Measurements from ENCODE around the gene ETNK2. TPM values are rescaled to one million over a fixed set of nuclear protein-coding genes. Genes with fewer than 3 reads are reported as not detected.

ETNK2 gene
- total and polyA plus RNA-seq, 4 donors: 24.5 to 119 (median 78.8) TPM

DNA sequence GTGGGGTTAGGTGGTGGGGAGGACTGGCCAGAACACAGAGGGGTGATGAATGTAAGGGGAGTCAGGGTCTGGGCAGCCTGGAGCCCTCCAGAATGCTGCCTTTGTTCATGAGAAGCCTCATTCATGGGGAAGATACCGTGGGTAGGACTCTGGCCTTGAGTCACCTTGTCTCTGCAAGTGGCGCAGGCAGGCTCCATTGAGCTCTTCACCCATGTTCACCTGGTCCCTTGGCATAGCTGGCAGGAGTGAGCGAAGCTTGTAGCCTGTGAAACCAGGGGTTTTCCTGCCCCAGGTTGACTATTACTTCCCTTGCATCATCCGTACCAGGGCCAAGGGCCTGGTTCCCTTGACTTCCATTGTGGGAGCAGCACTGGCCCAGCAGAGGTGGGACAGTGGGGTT lies 53.2 kb downstream of the ETNK2 start:
- Histone ChIP-seq H3K9ac (ENCODE audit: low read depth in 1 of 2, low read length in 2 of 2) (no peak overlapping the region), H3K9me3 (ENCODE audit: control insufficient read depth in 4 of 4, low read length in 3 of 4) (no peaks in the 10 kb centered on the region), H3K4me3 (ENCODE audit: low read depth in 1 of 3, low read length in 3 of 3) (no peak overlapping the region), H3K27ac (ENCODE audit: low read depth in 1 of 2, low read length in 2 of 2) (no peak overlapping the region), H3K36me3 (ENCODE audit: control insufficient read depth in 4 of 4, insufficient read depth in 3 of 4, low read depth in 1 of 4, low read length in 3 of 4) (no peaks in the 10 kb centered on the region), H3K27me3 (ENCODE audit: control insufficient read depth in 4 of 4, insufficient read depth in 4 of 4, low read length in 3 of 4) (no peaks in the 10 kb centered on the region), H3K4me1 (ENCODE audit: control insufficient read depth in 4 of 4, insufficient read depth in 4 of 4, low read length in 3 of 4) (peaks cover 14 to 48% (median 29%) of the 10 kb centered on the region in 4 donors)
- no peak for DNase-seq (ENCODE audit: low spot score)
- WGBS: 84% methylated on average over 4 of the region's 4 CpGs
- no peak for TF ChIP-seq JUND (IDR thresholded peaks at IDR 0.05)
- TF ChIP-seq, protein P1, sequence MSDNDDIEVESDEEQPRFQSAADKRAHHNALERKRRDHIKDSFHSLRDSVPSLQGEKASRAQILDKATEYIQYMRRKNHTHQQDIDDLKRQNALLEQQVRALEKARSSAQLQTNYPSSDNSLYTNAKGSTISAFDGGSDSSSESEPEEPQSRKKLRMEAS (IDR thresholded peaks at IDR 0.05): no peak
- no peak for TF ChIP-seq HNF4G (IDR thresholded peaks at IDR 0.05)
- TF ChIP-seq TAF1 (conservative IDR thresholded peaks at IDR 0.05): no peak
- TF ChIP-seq HNF4A (conservative IDR thresholded peaks at IDR 0.05): no peak
- TF ChIP-seq EGR1 (IDR thresholded peaks at IDR 0.05; ENCODE audit: low read depth in 2 of 2): no peak
- no peak for TF ChIP-seq SP1 (IDR thresholded peaks at IDR 0.05)
- TF ChIP-seq, protein P2, sequence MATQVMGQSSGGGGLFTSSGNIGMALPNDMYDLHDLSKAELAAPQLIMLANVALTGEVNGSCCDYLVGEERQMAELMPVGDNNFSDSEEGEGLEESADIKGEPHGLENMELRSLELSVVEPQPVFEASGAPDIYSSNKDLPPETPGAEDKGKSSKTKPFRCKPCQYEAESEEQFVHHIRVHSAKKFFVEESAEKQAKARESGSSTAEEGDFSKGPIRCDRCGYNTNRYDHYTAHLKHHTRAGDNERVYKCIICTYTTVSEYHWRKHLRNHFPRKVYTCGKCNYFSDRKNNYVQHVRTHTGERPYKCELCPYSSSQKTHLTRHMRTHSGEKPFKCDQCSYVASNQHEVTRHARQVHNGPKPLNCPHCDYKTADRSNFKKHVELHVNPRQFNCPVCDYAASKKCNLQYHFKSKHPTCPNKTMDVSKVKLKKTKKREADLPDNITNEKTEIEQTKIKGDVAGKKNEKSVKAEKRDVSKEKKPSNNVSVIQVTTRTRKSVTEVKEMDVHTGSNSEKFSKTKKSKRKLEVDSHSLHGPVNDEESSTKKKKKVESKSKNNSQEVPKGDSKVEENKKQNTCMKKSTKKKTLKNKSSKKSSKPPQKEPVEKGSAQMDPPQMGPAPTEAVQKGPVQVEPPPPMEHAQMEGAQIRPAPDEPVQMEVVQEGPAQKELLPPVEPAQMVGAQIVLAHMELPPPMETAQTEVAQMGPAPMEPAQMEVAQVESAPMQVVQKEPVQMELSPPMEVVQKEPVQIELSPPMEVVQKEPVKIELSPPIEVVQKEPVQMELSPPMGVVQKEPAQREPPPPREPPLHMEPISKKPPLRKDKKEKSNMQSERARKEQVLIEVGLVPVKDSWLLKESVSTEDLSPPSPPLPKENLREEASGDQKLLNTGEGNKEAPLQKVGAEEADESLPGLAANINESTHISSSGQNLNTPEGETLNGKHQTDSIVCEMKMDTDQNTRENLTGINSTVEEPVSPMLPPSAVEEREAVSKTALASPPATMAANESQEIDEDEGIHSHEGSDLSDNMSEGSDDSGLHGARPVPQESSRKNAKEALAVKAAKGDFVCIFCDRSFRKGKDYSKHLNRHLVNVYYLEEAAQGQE (IDR thresholded peaks at IDR 0.05): no peak
- TF ChIP-seq, protein P3, sequence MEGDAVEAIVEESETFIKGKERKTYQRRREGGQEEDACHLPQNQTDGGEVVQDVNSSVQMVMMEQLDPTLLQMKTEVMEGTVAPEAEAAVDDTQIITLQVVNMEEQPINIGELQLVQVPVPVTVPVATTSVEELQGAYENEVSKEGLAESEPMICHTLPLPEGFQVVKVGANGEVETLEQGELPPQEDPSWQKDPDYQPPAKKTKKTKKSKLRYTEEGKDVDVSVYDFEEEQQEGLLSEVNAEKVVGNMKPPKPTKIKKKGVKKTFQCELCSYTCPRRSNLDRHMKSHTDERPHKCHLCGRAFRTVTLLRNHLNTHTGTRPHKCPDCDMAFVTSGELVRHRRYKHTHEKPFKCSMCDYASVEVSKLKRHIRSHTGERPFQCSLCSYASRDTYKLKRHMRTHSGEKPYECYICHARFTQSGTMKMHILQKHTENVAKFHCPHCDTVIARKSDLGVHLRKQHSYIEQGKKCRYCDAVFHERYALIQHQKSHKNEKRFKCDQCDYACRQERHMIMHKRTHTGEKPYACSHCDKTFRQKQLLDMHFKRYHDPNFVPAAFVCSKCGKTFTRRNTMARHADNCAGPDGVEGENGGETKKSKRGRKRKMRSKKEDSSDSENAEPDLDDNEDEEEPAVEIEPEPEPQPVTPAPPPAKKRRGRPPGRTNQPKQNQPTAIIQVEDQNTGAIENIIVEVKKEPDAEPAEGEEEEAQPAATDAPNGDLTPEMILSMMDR (IDR thresholded peaks at IDR 0.05; ENCODE audit: low read depth, low read length, missing input control): no peak
- no peak for TF ChIP-seq FOXA2 (IDR thresholded peaks at IDR 0.05)
- TF ChIP-seq FOXA1 (IDR thresholded peaks at IDR 0.05): no peak
- TF ChIP-seq, protein P4, sequence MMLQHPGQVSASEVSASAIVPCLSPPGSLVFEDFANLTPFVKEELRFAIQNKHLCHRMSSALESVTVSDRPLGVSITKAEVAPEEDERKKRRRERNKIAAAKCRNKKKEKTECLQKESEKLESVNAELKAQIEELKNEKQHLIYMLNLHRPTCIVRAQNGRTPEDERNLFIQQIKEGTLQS (IDR thresholded peaks at IDR 0.05): no peak
- no peak for TF ChIP-seq NR2F2 (IDR thresholded peaks at IDR 0.05)
- TF ChIP-seq YY1 (IDR thresholded peaks at IDR 0.05): no peak
- TF ChIP-seq, protein P5, sequence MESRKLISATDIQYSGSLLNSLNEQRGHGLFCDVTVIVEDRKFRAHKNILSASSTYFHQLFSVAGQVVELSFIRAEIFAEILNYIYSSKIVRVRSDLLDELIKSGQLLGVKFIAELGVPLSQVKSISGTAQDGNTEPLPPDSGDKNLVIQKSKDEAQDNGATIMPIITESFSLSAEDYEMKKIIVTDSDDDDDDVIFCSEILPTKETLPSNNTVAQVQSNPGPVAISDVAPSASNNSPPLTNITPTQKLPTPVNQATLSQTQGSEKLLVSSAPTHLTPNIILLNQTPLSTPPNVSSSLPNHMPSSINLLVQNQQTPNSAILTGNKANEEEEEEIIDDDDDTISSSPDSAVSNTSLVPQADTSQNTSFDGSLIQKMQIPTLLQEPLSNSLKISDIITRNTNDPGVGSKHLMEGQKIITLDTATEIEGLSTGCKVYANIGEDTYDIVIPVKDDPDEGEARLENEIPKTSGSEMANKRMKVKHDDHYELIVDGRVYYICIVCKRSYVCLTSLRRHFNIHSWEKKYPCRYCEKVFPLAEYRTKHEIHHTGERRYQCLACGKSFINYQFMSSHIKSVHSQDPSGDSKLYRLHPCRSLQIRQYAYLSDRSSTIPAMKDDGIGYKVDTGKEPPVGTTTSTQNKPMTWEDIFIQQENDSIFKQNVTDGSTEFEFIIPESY (IDR thresholded peaks at IDR 0.05): no peak

DNA sequence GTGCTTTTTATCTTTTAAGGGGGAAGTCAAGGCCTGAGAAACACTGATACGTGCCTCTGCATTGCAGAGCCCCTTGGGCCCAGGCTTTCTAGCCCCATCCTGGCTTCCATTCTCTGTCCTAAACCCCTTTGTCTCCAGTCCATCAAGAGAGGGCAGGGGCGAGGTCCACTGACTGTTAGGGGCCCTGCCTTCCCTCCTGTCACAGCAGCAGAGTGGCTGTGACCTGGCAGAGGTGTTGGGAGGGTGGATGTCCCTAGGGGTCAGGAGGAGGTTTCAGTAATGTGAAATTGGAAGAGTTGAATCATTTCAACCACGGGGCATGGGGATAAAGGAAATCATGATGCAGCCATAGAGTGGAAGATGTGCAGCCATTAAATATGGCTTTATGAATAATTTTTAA lies 54.9 kb downstream of the ETNK2 start:
- 82% methylated on average over 3 of the region's 3 CpGs for WGBS
- no peak for DNase-seq (ENCODE audit: low spot score)
- Histone ChIP-seq H3K9ac (ENCODE audit: low read depth in 1 of 2, low read length in 2 of 2) (no peak overlapping the region), H3K4me3 (ENCODE audit: low read depth in 1 of 3, low read length in 3 of 3) (no peak overlapping the region), H3K27me3 (ENCODE audit: control insufficient read depth in 4 of 4, insufficient read depth in 4 of 4, low read length in 3 of 4) (no peaks in the 10 kb centered on the region), H3K36me3 (ENCODE audit: control insufficient read depth in 4 of 4, insufficient read depth in 3 of 4, low read depth in 1 of 4, low read length in 3 of 4) (no peaks in the 10 kb centered on the region), H3K27ac (ENCODE audit: low read depth in 1 of 2, low read length in 2 of 2) (no peak overlapping the region), H3K9me3 (ENCODE audit: control insufficient read depth in 4 of 4, low read length in 3 of 4) (no peaks in the 10 kb centered on the region), H3K4me1 (ENCODE audit: control insufficient read depth in 4 of 4, insufficient read depth in 4 of 4, low read length in 3 of 4) (peaks cover 6 to 43% (median 30%) of the 10 kb centered on the region in 4 donors)
- no peak for TF ChIP-seq HNF4A (conservative IDR thresholded peaks at IDR 0.05)
- TF ChIP-seq, protein P5 (IDR thresholded peaks at IDR 0.05): no peak
- TF ChIP-seq EGR1 (IDR thresholded peaks at IDR 0.05; ENCODE audit: low read depth in 2 of 2): no peak
- TF ChIP-seq FOXA2 (IDR thresholded peaks at IDR 0.05): no peak
- TF ChIP-seq, protein P3 (IDR thresholded peaks at IDR 0.05; ENCODE audit: low read depth, low read length, missing input control): no peak
- TF ChIP-seq, protein P2 (IDR thresholded peaks at IDR 0.05): no peak
